ENCODE results near the gene DNAJC17. TPM values are rescaled to one million over a fixed set of nuclear protein-coding genes. Genes with fewer than 3 reads are reported as not detected.

DNAJC17 gene
- total and polyA plus RNA-seq, 4 donors = 36.5 to 76.5 (median 44.1) TPM

DNA sequence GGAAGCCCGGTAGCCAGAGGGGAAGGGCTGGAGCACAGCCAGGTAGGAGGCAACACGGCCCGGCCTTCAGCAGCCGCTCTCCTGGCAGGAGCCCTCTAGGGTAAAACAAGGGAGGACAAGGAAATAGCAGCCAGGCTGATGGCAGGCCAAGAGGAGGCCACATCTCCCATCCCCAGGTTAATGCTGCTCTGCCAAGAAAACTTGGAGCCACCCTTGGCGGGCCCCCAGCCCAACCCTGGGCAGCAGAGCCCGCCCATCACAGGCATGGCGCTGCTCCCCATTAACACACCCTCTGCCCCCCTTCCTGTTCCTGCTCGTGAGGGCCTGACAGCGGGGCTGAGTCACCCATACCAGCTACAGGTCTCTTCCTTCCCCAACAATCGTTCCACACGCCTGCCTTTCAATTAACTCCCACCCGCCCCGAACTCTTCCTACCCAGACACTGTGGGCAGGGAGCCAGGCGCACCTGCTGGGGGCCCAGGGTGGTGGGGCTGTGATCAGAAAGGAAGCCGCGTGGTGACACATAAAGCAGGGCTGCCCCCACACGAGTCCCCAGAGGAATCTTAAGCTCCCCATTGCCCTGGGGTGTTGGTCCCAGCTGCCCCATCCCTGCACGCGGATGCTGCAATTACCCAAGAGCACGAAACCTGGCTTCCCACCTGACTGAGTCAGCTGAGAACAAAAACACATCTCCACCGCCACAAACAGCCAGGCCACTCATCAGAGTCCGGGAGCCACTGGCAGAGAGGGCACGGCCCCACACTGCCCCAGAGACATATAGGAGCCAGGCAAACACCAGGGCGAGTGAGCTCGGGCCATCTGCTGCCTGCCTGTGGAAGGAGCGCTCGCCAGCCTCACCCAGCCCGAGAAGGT is 37.8 kb downstream of the DNAJC17 start, which contains the start of gene C15orf62:
Gene C15orf62, plus strand, starts transcription at position 707 of the 873 bp plus-strand sequence. CDS start 516 bp downstream, outside the sequence.
- no peak for DNase-seq
- H3K4me3 ChIP-seq = no peak within 1 kb of the TSS
- H3K36me3 ChIP-seq (ENCODE audit: control insufficient read depth in 4 of 4, insufficient read depth in 4 of 4, low read length in 4 of 4) = peaks cover 7 to 31% (median 16%) of the 10 kb centered on the region in 4 donors
- H3K4me1 ChIP-seq (ENCODE audit: control insufficient read depth in 5 of 5, insufficient read depth in 5 of 5, low read length in 5 of 5) = peaks cover 0 to 15% (median 0%) of the 10 kb centered on the region in 5 donors
- 32 to 41% methylated on average over 28 of the region's 28 CpGs for WGBS, 2 donors
- no peak within 1 kb of the TSS for H3K9ac ChIP-seq (ENCODE audit: insufficient read depth in 1 of 2, low read length in 2 of 2)
- H3K9me3 ChIP-seq (ENCODE audit: control insufficient read depth in 4 of 4, insufficient read depth in 3 of 4, low read length in 3 of 4) = no peaks in the 10 kb centered on the region
- TF ChIP-seq, protein P1, sequence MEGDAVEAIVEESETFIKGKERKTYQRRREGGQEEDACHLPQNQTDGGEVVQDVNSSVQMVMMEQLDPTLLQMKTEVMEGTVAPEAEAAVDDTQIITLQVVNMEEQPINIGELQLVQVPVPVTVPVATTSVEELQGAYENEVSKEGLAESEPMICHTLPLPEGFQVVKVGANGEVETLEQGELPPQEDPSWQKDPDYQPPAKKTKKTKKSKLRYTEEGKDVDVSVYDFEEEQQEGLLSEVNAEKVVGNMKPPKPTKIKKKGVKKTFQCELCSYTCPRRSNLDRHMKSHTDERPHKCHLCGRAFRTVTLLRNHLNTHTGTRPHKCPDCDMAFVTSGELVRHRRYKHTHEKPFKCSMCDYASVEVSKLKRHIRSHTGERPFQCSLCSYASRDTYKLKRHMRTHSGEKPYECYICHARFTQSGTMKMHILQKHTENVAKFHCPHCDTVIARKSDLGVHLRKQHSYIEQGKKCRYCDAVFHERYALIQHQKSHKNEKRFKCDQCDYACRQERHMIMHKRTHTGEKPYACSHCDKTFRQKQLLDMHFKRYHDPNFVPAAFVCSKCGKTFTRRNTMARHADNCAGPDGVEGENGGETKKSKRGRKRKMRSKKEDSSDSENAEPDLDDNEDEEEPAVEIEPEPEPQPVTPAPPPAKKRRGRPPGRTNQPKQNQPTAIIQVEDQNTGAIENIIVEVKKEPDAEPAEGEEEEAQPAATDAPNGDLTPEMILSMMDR (IDR thresholded peaks at IDR 0.05; ENCODE audit: control extremely low read depth, extremely low read depth) = no peak
- ATAC-seq (ENCODE audit: insufficient read depth, low FRiP score) = peak; percentile 53
- H3K27ac ChIP-seq (ENCODE audit: low read depth in 1 of 2, low read length in 1 of 2) = peak within 1 kb of the TSS in 1 of 2 donors; percentile 48
- no peaks in the 10 kb centered on the region for H3K27me3 ChIP-seq (ENCODE audit: control insufficient read depth in 3 of 3, insufficient read depth in 3 of 3, low read length in 2 of 3)

DNA sequence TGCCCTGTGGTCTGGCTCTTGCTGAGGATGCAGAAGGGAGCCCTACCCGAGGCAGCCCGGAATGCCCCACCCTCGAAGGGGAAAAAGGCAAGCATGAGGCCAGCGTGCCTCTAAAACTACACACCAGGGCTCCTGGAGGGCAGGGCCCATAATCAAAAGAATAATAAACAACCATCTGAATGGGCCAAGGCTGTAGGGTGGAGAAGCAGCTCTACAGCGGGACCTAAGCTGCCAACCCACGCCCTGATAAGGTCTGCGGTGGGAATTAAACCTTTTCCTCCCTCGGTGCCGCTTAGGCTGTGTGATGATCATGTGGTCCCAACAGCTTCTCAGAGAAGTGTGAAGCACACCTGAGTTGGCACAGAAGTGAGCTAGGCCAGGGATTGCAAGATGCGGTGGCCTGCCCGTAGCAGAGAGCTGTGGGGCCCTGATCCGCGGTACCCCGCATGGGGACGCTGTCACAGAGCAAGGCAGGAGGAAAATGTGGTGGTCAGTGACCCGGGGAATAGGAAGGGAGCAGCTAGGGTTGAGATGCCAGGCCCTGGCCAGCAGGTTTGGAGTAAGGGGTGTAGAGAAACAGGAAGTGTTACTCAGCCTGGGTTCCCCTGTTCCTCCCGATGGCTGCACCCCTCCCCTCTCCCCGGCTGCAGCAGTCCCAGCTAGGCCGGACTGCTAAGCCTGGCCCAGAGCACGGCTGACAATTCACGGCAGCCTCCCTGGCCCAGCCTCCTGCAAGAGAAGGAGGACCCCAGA is 38.6 kb downstream of the DNAJC17 start:
- ATAC-seq (ENCODE audit: insufficient read depth, low FRiP score) (no peak), DNase-seq (no peak)
- no peak overlapping the region for H3K9ac ChIP-seq (ENCODE audit: insufficient read depth in 1 of 2, low read length in 2 of 2)
- TF ChIP-seq, protein P1 (IDR thresholded peaks at IDR 0.05; ENCODE audit: control extremely low read depth, extremely low read depth) = no peak
- no peak overlapping the region for H3K4me3 ChIP-seq
- peak overlapping the region in 1 of 2 donors; percentile 48 for H3K27ac ChIP-seq (ENCODE audit: low read depth in 1 of 2, low read length in 1 of 2)
- H3K4me1 ChIP-seq (ENCODE audit: control insufficient read depth in 5 of 5, insufficient read depth in 5 of 5, low read length in 5 of 5) = peaks cover 0 to 18% (median 0%) of the 10 kb centered on the region in 5 donors
- no peaks in the 10 kb centered on the region for H3K9me3 ChIP-seq (ENCODE audit: control insufficient read depth in 4 of 4, insufficient read depth in 3 of 4, low read length in 3 of 4)
- H3K27me3 ChIP-seq (ENCODE audit: control insufficient read depth in 3 of 3, insufficient read depth in 3 of 3, low read length in 2 of 3) = no peaks in the 10 kb centered on the region
- H3K36me3 ChIP-seq (ENCODE audit: control insufficient read depth in 4 of 4, insufficient read depth in 4 of 4, low read length in 4 of 4) = peaks cover 5 to 26% (median 11%) of the 10 kb centered on the region in 4 donors
- 61 to 64% methylated on average over 18 to 21 of the region's 21 CpGs for WGBS, 2 donors

DNA sequence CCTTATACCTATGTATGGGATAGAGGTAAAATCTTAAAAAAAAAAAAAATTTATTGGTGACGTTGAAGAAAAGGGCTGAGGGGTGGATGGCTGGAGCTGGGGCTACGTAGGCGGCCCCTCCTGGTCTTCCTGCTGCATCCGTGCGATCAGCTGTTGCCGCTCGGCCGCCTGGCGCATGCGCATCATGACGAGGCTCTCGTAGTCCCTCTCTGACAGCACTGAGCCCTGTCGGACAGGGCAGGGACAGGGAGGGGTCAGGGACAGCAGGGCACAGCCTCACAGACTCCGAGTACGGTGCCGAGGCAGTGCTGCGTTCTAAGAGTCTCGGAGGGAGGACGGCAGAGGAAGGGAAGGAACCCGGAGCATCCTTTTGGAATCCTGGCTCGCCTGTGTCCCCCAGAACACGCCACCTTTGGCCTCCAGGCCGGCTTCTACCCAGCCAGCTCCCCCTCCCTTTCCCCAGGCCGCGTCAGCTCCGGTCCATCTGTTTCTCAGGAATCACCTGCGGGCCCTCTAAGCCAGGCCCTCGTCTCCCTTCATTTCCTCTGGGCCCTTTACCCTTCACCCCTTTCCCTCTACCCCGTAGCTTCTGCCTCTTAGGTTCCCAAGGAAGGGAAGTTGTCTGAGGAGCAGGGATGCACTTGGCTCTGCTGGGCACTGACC is 39.3 kb downstream of the DNAJC17 start:
- Histone ChIP-seq H3K4me3 (no peak overlapping the region), H3K27me3 (ENCODE audit: control insufficient read depth in 3 of 3, insufficient read depth in 3 of 3, low read length in 2 of 3) (no peaks in the 10 kb centered on the region), H3K27ac (ENCODE audit: low read depth in 1 of 2, low read length in 1 of 2) (no peak overlapping the region), H3K9ac (ENCODE audit: insufficient read depth in 1 of 2, low read length in 2 of 2) (no peak overlapping the region), H3K4me1 (ENCODE audit: control insufficient read depth in 5 of 5, insufficient read depth in 5 of 5, low read length in 5 of 5) (peaks cover 0 to 25% (median 0%) of the 10 kb centered on the region in 5 donors), H3K9me3 (ENCODE audit: control insufficient read depth in 4 of 4, insufficient read depth in 3 of 4, low read length in 3 of 4) (no peaks in the 10 kb centered on the region), H3K36me3 (ENCODE audit: control insufficient read depth in 4 of 4, insufficient read depth in 4 of 4, low read length in 4 of 4) (peaks cover 2 to 22% (median 7%) of the 10 kb centered on the region in 4 donors)
- TF ChIP-seq, protein P1 (IDR thresholded peaks at IDR 0.05; ENCODE audit: control extremely low read depth, extremely low read depth) = no peak
- DNase-seq (no peak), ATAC-seq (ENCODE audit: insufficient read depth, low FRiP score) (no peak)
- WGBS, 2 donors = 92 to 95% methylated on average over 29 of the region's 29 CpGs
